ENCODE data around the gene PLEKHH3.

DNA sequence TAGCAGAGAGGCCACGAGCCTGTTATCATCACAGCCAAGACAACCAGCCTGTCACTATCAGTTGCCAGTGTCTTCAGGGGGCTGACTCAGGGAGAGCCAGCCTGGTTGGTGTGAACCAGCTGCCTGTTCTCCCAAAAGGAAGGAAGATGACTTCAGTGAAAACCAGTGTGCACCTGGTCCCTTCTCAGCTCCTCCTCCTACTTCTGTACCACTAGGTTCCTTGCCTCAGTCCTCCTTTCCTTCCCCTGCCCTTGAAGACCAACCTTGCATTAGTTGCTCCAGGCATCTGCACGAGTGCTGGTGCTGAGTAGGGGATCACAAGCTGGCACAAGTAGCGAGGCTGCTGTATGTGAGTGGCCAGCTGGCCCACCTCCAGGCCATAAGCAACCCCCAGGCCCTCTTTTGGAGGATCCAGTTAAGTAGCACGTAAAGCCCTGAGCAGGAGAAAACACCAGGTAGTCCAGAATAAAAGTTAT is 58.8 kb downstream of the PLEKHH3 start:
- TF ChIP-seq, protein P1, sequence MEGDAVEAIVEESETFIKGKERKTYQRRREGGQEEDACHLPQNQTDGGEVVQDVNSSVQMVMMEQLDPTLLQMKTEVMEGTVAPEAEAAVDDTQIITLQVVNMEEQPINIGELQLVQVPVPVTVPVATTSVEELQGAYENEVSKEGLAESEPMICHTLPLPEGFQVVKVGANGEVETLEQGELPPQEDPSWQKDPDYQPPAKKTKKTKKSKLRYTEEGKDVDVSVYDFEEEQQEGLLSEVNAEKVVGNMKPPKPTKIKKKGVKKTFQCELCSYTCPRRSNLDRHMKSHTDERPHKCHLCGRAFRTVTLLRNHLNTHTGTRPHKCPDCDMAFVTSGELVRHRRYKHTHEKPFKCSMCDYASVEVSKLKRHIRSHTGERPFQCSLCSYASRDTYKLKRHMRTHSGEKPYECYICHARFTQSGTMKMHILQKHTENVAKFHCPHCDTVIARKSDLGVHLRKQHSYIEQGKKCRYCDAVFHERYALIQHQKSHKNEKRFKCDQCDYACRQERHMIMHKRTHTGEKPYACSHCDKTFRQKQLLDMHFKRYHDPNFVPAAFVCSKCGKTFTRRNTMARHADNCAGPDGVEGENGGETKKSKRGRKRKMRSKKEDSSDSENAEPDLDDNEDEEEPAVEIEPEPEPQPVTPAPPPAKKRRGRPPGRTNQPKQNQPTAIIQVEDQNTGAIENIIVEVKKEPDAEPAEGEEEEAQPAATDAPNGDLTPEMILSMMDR (IDR thresholded peaks at IDR 0.05; ENCODE audit: low read depth, low read length): no peak
- TF ChIP-seq EZH2phosphoT487 (IDR thresholded peaks at IDR 0.05; ENCODE audit: low read depth): no peak
